HG03135 (cell line): ENCODE results near the gene USP26.
"Not testable (repeated sequence)": the region's sequence is repeated elsewhere in the genome, so short reads cannot be mapped to it uniquely, and the experiment has no call there.

Source experiments
- ATAC-seq: cut with Tn5 transposase; IDR thresholded peaks from one replicate; pipeline ENCODE4 v1.9.1; 2021; ENCODE audit warnings: mild to moderate bottlenecking, moderate library complexity; ENCODE audit not compliant: unreplicated experiment

USP26 gene

DNA sequence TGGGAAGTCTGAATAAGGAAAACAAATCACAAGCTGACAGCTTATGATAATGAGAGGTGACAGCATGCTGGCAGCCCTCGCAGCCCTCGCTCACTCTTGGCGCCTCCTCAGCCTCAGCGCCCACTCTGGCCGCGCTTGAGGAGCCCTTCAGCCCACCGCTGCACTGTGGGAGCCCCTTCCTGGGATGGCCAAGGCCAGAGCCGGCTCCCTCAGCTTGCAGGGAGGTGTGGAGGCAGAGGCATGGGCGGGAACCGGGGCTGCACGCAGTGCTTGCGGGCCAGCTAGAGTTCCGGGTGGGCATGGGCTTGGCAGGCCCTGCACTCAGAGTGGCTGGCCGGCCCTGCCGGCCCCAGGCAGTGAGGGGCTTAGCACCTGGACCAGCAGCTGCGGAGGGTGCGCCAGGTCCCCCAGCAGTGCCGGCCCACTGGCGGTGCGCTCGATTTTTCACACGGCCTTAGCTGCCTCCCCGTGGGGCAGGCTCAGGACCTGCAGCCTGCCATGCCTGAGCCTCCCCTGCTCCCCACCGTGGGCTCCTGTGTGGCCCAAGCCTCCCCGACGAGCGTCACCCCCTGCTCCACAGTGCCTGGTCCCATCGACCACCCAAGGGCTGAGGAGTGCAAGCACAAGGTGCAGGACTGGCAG is 52.6 kb downstream of the USP26 start:
- not testable (repeated sequence) for ATAC-seq

GRCh38 chrX:133042260-133042659 is 54.6 kb downstream of the USP26 start:
- no peak for ATAC-seq

DNA sequence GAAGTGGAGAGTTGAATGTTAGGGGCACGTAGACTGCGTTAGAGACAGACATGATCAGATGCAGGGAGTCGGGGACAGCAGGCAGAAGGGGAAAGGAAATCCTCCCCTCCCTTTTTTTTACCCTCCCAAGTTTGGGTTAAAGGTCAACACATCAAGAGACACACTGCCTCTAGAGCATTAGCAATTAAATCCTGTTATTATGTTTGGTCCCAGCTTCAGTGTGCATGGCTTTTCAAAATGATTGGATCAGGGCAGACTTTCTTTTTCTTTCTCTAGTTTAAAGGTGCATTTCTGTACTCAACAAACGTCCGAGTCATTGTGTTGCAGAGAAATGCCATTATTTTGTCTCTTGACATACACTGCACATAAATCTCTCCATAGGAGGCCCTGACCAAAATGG is 63.9 kb downstream of the USP26 start:
- no peak for ATAC-seq

DNA sequence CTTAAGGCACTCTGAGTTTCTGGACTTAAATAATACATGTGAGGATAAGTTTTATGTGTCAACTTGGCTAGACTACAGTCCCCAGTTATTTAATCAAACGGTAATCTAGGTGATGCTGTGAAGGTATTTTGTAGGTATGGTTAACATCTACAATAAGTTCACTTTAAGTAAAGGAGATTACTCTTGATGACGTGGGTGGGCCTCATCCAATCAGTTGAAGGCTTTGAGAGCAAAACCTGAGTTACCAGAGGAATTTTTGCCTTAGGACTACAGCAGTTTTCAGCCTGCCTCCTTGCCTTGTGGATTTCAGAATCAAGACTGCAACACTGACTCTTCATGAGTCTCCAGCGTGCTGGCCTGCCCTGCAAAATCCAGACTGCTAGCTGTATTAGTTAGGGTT is 78.7 kb downstream of the USP26 start:
- ATAC-seq = no peak

DNA sequence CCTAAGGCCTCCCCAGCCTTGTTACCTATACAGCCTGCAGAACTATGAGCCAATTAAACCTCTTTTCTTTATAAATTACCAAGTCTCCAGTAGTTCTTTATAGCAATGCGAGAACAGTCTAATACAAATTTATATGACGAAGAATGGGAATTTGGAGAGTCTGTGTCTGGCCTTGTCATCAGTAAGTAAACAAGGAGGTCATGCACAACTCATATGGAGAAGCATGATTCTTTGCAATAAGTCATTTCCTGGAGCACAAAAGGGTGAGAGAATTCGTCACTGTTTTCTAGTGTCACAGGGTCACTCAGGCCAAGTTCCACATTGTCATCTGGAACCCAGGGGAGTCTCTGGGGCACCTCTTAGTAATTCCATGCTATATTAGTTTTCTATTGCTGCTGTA is 89.5 kb downstream of the USP26 start:
- no peak for ATAC-seq

- ATAC-seq = no peak
Measured at GRCh38 chrX:133005616-133006015, 91.3 kb downstream of the USP26 start.

DNA sequence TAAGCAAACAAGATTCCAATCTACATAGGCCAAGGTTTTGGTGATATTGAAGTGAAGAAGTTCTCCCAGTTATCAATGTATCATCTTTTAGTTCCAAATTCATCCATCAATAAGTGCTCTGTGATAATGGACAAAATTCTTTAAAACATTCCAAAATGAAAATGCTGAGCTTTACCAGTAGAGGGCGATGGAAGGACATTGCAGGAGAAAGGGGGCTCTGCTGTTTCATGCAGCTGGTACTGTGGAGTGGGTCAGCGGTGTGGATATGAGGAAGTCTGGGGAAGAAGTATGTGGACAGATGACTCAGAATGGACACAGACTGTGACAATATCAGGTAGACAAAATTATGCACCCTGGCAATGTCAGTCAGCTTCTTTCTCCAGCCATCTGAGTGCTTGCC is 91.9 kb downstream of the USP26 start:
- no peak for ATAC-seq

DNA sequence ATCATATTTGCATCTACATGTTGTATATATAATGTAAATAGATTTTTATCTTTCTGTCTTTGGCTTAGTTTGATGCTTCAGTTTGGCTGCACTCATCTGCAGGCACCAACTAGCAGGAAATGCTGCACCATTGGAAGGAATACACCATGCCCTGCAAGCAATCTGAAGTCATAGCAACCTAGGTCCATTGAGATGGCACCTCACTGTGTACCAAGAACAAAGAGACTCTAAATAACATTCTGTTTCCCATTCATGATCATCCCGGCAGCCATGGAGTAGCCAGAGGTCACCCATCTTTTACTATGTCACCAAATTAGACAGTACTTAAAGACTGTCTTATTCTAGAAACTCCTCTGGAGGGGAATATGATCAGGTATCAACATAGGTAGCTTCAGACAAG is 97.7 kb downstream of the USP26 start:
- ATAC-seq = no peak

DNA sequence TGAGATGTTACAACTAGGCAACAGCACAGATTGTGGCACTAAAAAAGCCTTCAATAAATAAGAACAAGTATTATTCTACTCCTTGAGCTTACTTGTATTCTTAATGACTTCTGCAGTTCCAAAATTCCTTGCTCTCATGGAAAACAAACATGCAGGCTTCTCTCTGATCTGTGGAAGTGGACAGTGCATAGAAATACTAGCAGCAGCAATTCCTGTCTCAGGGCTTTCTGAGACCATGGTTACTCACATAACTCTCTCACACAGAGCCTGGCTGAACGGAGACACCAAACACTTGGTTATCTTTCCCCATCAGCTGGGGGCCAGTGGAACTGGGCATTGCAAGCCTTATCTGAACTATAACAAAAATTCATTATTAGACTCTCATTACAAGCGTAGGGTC is 106.1 kb downstream of the USP26 start:
- no peak for ATAC-seq

DNA sequence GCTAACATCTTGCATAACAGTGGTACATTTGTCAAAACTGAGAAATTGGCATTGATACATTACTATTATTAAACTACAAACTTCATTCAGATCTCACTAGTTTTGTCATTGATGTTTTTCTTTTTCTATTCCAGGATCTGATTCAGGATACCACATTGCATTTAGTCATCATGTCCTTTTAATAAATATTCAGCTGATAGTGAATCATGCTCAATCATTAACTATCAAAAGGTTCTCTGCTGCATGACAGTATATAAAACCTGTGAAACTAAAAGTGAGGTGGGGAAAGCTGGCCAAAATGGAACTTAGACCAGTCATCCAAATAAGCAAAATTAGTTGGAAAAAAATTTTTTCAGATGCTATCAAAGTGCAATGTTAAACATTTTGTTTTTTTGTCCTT is 110.4 kb downstream of the USP26 start:
- no peak for ATAC-seq

- no peak for ATAC-seq
Measured at GRCh38 chrX:132984058-132984650, 112.8 kb downstream of the USP26 start.

DNA sequence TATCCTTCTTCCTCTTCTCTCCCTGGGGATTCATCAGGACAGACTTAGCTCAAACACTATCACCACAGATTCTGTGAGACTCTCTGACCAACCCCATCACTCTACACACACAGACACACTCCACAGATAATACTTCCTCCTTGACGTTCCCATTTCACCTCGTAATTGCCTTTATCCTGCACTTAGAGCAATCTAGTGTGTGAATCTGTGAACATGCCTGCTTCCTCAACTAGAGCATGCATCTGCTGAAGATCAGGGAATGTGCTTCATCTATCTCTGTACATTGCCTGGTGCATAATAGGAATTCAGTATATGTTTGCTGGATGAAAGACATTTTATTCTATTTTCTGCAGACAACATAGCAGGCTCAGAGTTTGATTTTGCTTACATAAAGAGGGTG is 113.4 kb downstream of the USP26 start:
- ATAC-seq = no peak

DNA sequence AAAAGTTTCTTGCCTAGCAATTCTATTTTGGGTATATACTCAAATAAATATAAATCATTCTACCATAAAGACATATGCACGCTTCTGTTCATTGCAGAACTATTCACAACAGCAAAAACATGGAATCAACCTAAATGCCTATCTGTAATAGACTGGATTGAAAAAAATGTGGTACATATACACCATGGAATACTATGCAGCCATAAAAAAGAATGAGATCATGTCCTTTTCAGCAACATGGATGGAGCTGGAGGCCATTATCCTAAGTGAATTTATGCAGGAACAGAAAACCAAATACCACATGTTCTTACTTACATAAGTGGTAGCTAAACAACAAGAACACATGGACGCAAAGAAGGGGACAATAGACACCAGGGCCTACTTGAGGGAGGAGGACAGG is 116.9 kb downstream of the USP26 start:
- not testable (repeated sequence) for ATAC-seq
